PC-9 (cell line): ENCODE measurements around the gene WDR49. TPM values are rescaled to one million over a fixed set of nuclear protein-coding genes. Genes with fewer than 3 reads are reported as not detected.

Experiments used
- BruUV-seq: library from RNA; stranded (reverse); fragments of 400-500 nt; replicated peaks from 2 replicates; lab custom pipeline; 2021; lab: Mats Ljungman, UMichigan
- CTCF ChIA-PET: fragments of 300-600 bp; sonication (Branson Sonifier 250); formaldehyde crosslinking; loops from one replicate; lab custom pipeline; 2022; ENCODE audit warnings: antibody characterized with exemption; lab: Charles Lee
- POLR2A ChIA-PET: fragments of 300-600 bp; sonication (Branson Sonifier 250); formaldehyde crosslinking; loops from one replicate; lab custom pipeline; 2022; ENCODE audit warnings: antibody characterized with exemption; ENCODE audit not compliant: unreplicated experiment; lab: Charles Lee
- DNase-seq, 2 experiments: peaks; one replicate each; pipeline versions ENCODE4 v3.0.0 to v3.0.0-alpha.2; 2015 to 2022; ENCODE audit warnings: mixed read lengths in 1 of 2
- H2AFZ ChIP-seq: fragments of 200-600 bp; sonication (generic); 2 replicates; pipeline ENCODE4 v1.8.1; 2017; ENCODE audit warnings: antibody characterized with exemption
- H3F3A ChIP-seq: fragments of 200-600 bp; sonication (generic); 2 replicates; pipeline ENCODE4 v1.8.1; 2017; ENCODE audit warnings: antibody characterized with exemption, mild to moderate bottlenecking, low read depth; ENCODE audit not compliant: insufficient read depth
- H3K27ac ChIP-seq: fragments of 200-600 bp; sonication (generic); 2 replicates; pipeline ENCODE4 v1.6.1; 2016; ENCODE audit warnings: mixed run types
- H3K27me3 ChIP-seq: fragments of 200-600 bp; sonication (generic); 2 replicates; pipeline ENCODE4 v1.6.1; 2016; ENCODE audit warnings: low read depth, mixed run types; ENCODE audit not compliant: insufficient read depth
- H3K36me3 ChIP-seq: fragments of 200-600 bp; sonication (generic); 2 replicates; pipeline ENCODE4 v1.6.1; 2016; ENCODE audit warnings: low read depth, mixed run types
- H3K4me1 ChIP-seq: fragments of 200-600 bp; sonication (generic); replicated peaks from 2 replicates; pipeline ENCODE4 v1.6.1; 2016; ENCODE audit warnings: mixed run types; ENCODE audit not compliant: insufficient read depth
- H3K4me2 ChIP-seq: fragments of 200-600 bp; sonication (generic); 2 replicates; pipeline ENCODE4 v1.6.1; 2017; ENCODE audit warnings: mixed run types
- H3K4me3 ChIP-seq: fragments of 200-600 bp; sonication (generic); 2 replicates; pipeline ENCODE4 v1.6.1; 2016; ENCODE audit warnings: mixed run types
- H3K79me2 ChIP-seq: fragments of 200-600 bp; sonication (generic); 2 replicates; pipeline ENCODE4 v1.6.1; 2017; ENCODE audit warnings: low read depth, mixed run types
- H3K9me2 ChIP-seq: fragments of 200-600 bp; sonication (generic); 2 replicates; pipeline ENCODE4 v1.8.1; 2017; ENCODE audit warnings: mild to moderate bottlenecking; ENCODE audit not compliant: insufficient read depth
- H3K9me3 ChIP-seq: fragments of 200-600 bp; sonication (generic); 2 replicates; pipeline ENCODE4 v1.8.1; 2016; ENCODE audit warnings: low read depth; ENCODE audit not compliant: insufficient read depth
- H4K20me1 ChIP-seq: fragments of 200-600 bp; sonication (generic); 2 replicates; pipeline ENCODE4 v1.8.1; 2017; ENCODE audit not compliant: insufficient read depth
- EZH2 ChIP-seq: fragments of 200-600 bp; sonication (generic); IDR thresholded peaks from 2 replicates; pipeline ENCODE4 v1.8.0; 2017; ENCODE audit warnings: antibody characterized with exemption, low read depth
- intact Hi-C: fragments of 100-400 bp; cut with micrococcal nuclease; formaldehyde crosslinking; loops from one replicate; pipeline ENCODE4 v1.10.0; 2022; ENCODE audit not compliant: unreplicated experiment
- total RNA-seq: library from RNA; stranded (reverse); gene quantifications from 2 replicates; pipeline ENCODE4 v1.2.3, GENCODE V29; 2021
- TF ChIP-seq, protein P1 (sequence below): fragments of 200-600 bp; sonication (generic); conservative IDR thresholded peaks from 2 replicates; pipeline ENCODE4 v1.6.1; 2017; ENCODE audit warnings: mixed run types, antibody characterized with exemption, mild to moderate bottlenecking, moderate library complexity

Gene WDR49
- total RNA-seq, 1 experiment from 2014 or later, result 0.28 TPM

DNA sequence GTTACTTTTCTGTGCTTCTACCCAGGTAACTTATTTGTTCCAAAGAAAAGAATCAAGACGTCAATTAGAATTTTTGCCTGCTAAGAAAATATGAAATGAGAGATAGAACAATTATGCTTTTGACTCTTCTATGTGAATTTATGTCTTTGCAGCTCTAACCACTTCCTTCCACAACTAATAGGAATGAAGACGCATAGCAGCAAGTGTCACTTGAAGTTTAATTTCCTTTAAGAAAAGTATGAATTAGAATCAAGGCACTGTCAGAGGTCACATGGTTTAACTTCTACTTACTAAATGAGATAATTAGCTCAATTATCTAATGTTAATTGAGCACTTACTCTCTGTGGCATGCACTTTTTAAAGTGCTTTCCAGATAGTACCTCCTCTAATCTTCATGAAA, 3.3 kb downstream of the WDR49 start:
- Histone ChIP-seq H3K4me2 (no peak overlapping the region), H3K79me2 (no peaks in the 10 kb centered on the region), H3K9me3 (peaks cover 4% of the 10 kb centered on the region; the same call in 1 of the 2 replicates), H3F3A (no peaks in the 10 kb centered on the region), H4K20me1 (no peaks in the 10 kb centered on the region), H3K36me3 (no peaks in the 10 kb centered on the region), H3K9me2 (no peaks in the 10 kb centered on the region), H3K4me3 (no peak overlapping the region), H3K27ac (no peak overlapping the region), H3K4me1 (no peaks in the 10 kb centered on the region), H3K27me3 (no peaks in the 10 kb centered on the region), H2AFZ (no peak overlapping the region)
- intact Hi-C loops, result no loop called here
- ChIA-PET CTCF (no interaction called here), POLR2A (interaction anchor here (0.6 kb wide), 1 partner anchor 115 kb away, joined by 4 read pairs; no protein-coding TSS in a partner anchor)
- DNase-seq, result peak in 1 of 2 experiments; percentile 23
- no TSS peak for BruUV-seq
- no peak for TF ChIP-seq EZH2
- TF ChIP-seq, protein P1, sequence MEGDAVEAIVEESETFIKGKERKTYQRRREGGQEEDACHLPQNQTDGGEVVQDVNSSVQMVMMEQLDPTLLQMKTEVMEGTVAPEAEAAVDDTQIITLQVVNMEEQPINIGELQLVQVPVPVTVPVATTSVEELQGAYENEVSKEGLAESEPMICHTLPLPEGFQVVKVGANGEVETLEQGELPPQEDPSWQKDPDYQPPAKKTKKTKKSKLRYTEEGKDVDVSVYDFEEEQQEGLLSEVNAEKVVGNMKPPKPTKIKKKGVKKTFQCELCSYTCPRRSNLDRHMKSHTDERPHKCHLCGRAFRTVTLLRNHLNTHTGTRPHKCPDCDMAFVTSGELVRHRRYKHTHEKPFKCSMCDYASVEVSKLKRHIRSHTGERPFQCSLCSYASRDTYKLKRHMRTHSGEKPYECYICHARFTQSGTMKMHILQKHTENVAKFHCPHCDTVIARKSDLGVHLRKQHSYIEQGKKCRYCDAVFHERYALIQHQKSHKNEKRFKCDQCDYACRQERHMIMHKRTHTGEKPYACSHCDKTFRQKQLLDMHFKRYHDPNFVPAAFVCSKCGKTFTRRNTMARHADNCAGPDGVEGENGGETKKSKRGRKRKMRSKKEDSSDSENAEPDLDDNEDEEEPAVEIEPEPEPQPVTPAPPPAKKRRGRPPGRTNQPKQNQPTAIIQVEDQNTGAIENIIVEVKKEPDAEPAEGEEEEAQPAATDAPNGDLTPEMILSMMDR, result no peak

DNA sequence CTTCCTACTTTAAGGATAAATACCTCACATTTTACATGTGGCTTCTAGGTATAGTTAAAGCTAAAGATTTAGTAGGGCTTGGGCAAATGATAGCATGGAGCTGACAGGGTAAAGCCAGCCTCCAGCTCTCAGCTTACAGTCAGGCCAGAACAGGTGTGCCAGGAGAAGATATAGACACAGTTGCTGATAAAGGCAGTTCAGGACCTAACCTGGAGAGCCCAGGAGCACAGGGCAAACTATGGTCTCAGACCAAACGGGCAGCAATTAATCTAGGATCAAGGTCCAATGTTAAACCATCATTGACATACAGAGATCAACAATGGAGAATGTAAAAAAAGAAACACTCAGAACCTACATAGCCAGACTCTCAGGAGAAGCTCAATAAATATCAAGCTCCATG, 4.0 kb downstream of the WDR49 start:
- H3K27me3 ChIP-seq, result no peaks in the 10 kb centered on the region
- POLR2A ChIA-PET, result interaction anchor here (0.6 to 0.7 kb wide), 2 partner anchors 114 to 601 kb away, joined by 3 to 4 read pairs; no protein-coding TSS in a partner anchor

DNA sequence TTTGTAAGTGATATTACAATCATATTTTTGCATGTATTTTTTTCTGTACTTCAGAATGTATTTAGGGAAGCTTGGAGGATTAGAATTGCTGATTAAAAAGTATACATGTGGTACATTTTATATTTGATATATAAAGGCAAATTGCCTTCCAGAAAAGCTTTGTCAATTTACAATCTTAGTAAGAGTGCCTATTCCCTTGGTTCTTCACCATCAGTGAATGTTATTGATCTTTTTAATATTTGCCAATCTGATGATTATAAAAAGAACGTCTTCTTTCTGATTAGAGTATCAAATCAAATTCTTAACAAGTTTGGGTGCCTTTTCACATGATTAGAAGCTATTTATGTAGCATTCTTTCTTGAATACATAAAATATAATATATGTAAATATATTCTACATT, 9.1 kb downstream of the WDR49 start:
- Histone ChIP-seq H3K27me3 (no peaks in the 10 kb centered on the region), H3F3A (no peaks in the 10 kb centered on the region), H3K79me2 (no peaks in the 10 kb centered on the region), H3K27ac (no peak overlapping the region), H4K20me1 (no peaks in the 10 kb centered on the region), H3K4me2 (no peak overlapping the region), H3K9me3 (peaks cover 4% of the 10 kb centered on the region; the same call in 1 of the 2 replicates), H3K36me3 (no peaks in the 10 kb centered on the region), H3K4me3 (no peak overlapping the region), H3K4me1 (no peaks in the 10 kb centered on the region), H3K9me2 (no peaks in the 10 kb centered on the region), H2AFZ (no peak overlapping the region)
- intact Hi-C loops, result no loop called here
- BruUV-seq, result no TSS peak
- no peak for DNase-seq
- TF ChIP-seq, protein P1, result no peak
- no peak for TF ChIP-seq EZH2
- CTCF ChIA-PET, result no interaction called here
- POLR2A ChIA-PET, result no interaction called here

More for the DNA sequence above, 4.0 kb downstream of the WDR49 start:
- intact Hi-C loops, result no loop called here
- Histone ChIP-seq H3K4me1 (no peaks in the 10 kb centered on the region), H3K79me2 (no peaks in the 10 kb centered on the region), H3K9me2 (no peaks in the 10 kb centered on the region), H4K20me1 (no peaks in the 10 kb centered on the region), H2AFZ (no peak overlapping the region), H3K27ac (no peak overlapping the region), H3K36me3 (no peaks in the 10 kb centered on the region), H3F3A (no peaks in the 10 kb centered on the region), H3K9me3 (peaks cover 4% of the 10 kb centered on the region; the same call in 1 of the 2 replicates), H3K4me3 (no peak overlapping the region), H3K4me2 (no peak overlapping the region)
- BruUV-seq, result no TSS peak
- peak in 1 of 2 experiments; percentile 1 for DNase-seq
- TF ChIP-seq, protein P1, result no peak
- no peak for TF ChIP-seq EZH2
- CTCF ChIA-PET, result no interaction called here
